Measurements from ENCODE around the gene RNF223. TPM values are rescaled to one million over a fixed set of nuclear protein-coding genes. Genes with fewer than 3 reads are reported as not detected.

RNF223 gene
- total RNA-seq (2014; rRNA removed; shearing (Covaris generic)) (not detected in 2 replicates), polyA plus RNA-seq (2016; fragmentation: Nextera tagmentation; extraction: Ambion mirVana) (not detected in 2 replicates)

DNA sequence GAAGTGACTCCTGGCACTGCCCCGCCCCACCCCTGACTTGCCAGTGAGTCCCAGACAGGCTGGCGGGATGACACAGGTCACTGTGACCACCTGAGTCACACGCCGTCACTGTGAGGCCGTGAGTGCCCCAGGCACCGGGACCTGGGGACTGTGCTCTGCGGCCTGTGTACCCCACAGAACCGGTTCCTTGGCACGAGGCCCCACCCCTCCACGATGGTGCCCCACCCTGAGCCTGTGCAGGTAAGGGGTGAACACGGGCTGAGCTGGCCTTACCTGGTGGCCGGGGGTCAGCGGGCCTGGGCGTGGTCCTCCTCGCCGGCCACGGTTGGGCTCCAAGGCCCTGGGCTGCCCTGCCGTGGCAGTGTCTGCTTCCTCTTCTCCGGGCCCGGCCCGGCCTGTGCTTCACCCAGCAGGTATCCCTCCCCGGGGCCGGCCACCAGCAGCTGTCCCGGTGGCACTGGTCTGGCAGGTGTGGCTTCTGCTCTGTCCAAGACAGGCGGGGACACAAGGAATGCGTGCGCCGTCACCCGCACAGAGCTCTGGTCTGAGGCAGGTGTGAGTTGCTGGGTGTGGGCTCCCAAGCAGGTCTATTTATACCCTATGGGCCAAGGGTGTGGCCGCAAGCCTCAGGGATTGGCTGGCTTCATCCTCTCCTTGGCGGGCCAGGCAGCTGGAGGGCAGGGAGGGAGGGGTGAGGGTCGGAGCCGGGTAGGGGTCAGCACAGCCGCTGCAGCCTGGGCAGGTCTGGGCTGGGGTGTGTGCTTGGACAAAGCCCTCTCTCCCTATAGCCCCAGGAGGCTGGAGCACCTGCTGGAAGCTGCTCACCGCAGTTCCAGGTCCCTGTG, at the start of gene RNF223:
TSS of gene RNF223 (minus strand) at position 564 of the 845 bp plus-strand sequence. CDS start 1,740 bp downstream, outside the sequence.
- 70 to 71% methylated on average over 23 to 33 of the region's 35 CpGs for WGBS, 2 experiments (ENCODE audit: low coverage in 1 of 2, low lambda C conversion rate in 2 of 2, missing lambda C conversion rate in 2 of 2)
- H3K36me3 ChIP-seq (ENCODE audit: low read depth): no peaks in the 10 kb centered on the region
- in situ Hi-C loops (cut with MboI): no loop called here
- H3K9me3 ChIP-seq (ENCODE audit: low read depth): no peaks in the 10 kb centered on the region
- TF ChIP-seq EZH2phosphoT487 (IDR thresholded peaks at IDR 0.05; ENCODE audit: insufficient read depth, low read depth) (no peak), EZH2 (IDR thresholded peaks at IDR 0.05; ENCODE audit: insufficient read depth, poor library complexity, severe bottlenecking) (no peak)
- H3K4me2 ChIP-seq (ENCODE audit: unreplicated experiment): no peak within 1 kb of the TSS
- no peaks in the 10 kb centered on the region for H3F3A ChIP-seq (ENCODE audit: insufficient read depth)
- no peaks in the 10 kb centered on the region for H4K20me1 ChIP-seq (ENCODE audit: insufficient read depth)
- H3K9ac ChIP-seq: no peak within 1 kb of the TSS
- no peaks in the 10 kb centered on the region for H3K79me2 ChIP-seq (ENCODE audit: insufficient read depth)
- no peak within 1 kb of the TSS for H3K27ac ChIP-seq
- H3K27me3 ChIP-seq (replicated peaks; ENCODE audit: insufficient read depth): no peaks in the 10 kb centered on the region
- H2AFZ ChIP-seq: no peak within 1 kb of the TSS
- H3K4me3 ChIP-seq: no peak within 1 kb of the TSS
- no peak for DNase-seq
- no peaks in the 10 kb centered on the region for H3K4me1 ChIP-seq (ENCODE audit: insufficient read depth)
- no peaks in the 10 kb centered on the region for H3K9me2 ChIP-seq (ENCODE audit: insufficient read depth)

DNA sequence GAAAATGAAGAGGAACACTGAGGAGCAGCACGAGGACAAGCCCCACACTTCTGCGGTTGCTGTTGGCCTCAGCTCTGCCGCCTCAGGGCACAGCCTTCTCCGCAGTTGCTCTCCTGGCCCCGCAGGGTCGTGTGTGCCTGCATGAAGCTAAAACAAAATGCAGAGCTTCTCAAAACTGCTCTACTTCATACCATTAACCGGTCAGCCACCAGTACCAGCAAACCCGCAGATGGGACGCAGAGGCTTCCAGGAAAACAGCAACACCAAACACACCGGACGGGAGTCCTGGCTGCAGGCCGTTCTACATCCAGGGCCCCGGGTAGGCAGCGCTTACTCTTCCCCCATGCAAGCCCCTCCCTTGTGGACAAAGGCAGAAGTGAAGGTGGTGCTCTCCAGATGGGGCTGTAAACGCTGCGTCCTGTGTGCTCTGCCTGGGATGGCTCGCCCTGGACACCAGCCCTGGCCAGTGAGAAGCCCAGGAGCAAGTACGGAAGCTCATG, 48.9 kb upstream of the RNF223 start:
- no peaks in the 10 kb centered on the region for H4K20me1 ChIP-seq (ENCODE audit: insufficient read depth)
- H3K27ac ChIP-seq: no peak overlapping the region
- in situ Hi-C loops (cut with MboI): no loop called here
- TF ChIP-seq EZH2 (IDR thresholded peaks at IDR 0.05; ENCODE audit: insufficient read depth, poor library complexity, severe bottlenecking) (no peak), EZH2phosphoT487 (IDR thresholded peaks at IDR 0.05; ENCODE audit: insufficient read depth, low read depth) (no peak)
- H3K9ac ChIP-seq: no peak overlapping the region
- no peaks in the 10 kb centered on the region for H3K27me3 ChIP-seq (replicated peaks; ENCODE audit: insufficient read depth)
- H3F3A ChIP-seq (ENCODE audit: insufficient read depth): no peaks in the 10 kb centered on the region
- H3K79me2 ChIP-seq (ENCODE audit: insufficient read depth): no peaks in the 10 kb centered on the region
- H2AFZ ChIP-seq: no peak overlapping the region
- DNase-seq: peak; percentile 43
- no peaks in the 10 kb centered on the region for H3K9me2 ChIP-seq (ENCODE audit: insufficient read depth)
- H3K36me3 ChIP-seq (ENCODE audit: low read depth): no peaks in the 10 kb centered on the region
- H3K9me3 ChIP-seq (ENCODE audit: low read depth): no peaks in the 10 kb centered on the region
- no peak overlapping the region for H3K4me3 ChIP-seq
- 22% methylated on average over 18 of the region's 18 CpGs for WGBS, 2 experiments (ENCODE audit: low coverage in 1 of 2, low lambda C conversion rate in 2 of 2, missing lambda C conversion rate in 2 of 2)
- H3K4me2 ChIP-seq (ENCODE audit: unreplicated experiment): no peak overlapping the region
- H3K4me1 ChIP-seq (ENCODE audit: insufficient read depth): no peaks in the 10 kb centered on the region

DNA sequence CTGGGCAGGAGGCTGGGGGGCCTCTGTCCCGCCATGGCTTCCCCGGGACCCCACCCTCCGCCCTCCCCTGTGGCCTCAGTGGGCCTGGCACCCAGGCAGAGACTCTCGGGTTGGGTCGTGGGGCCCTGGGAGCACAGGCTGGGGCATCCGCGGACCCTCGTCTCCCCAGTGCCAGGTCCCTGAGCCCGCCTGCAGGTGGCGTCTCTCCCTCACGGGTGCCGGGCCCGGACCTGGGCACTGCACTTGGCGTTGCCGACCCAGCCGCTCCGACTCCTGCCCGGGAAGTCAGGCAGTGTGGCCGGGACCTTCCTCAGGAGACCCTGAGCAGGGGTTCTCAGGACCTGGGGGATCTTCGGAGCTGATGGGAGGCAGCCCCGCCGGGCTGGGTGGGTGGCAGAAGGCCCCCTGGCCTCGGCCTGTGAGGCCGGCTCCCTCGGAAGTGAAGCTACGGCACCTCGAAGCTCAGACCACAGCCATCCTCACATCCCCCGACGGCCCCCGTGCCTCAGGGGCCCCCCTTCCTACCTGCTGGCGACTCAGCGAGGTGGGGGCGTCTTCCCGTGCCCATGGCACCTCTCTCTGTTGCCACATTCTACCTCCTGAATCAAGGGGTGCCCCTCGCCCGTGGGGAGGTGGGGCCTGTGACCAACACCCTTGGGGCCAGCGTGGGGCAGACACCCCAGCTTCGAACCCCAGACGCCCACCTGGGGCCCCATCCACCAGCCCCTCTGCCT, 48.1 kb upstream of the RNF223 start:
- Histone ChIP-seq H3K9me2 (ENCODE audit: insufficient read depth) (no peaks in the 10 kb centered on the region), H3K4me1 (ENCODE audit: insufficient read depth) (no peaks in the 10 kb centered on the region), H3K27me3 (replicated peaks; ENCODE audit: insufficient read depth) (no peaks in the 10 kb centered on the region), H3K4me2 (ENCODE audit: unreplicated experiment) (peak overlapping the region; percentile 53), H3K9me3 (ENCODE audit: low read depth) (no peaks in the 10 kb centered on the region), H3K27ac (no peak overlapping the region), H3K36me3 (ENCODE audit: low read depth) (no peaks in the 10 kb centered on the region), H3K79me2 (ENCODE audit: insufficient read depth) (no peaks in the 10 kb centered on the region), H4K20me1 (ENCODE audit: insufficient read depth) (no peaks in the 10 kb centered on the region), H2AFZ (peak overlapping the region; percentile 71), H3K4me3 (peak overlapping the region; percentile 56; the same call in 1 of the 2 replicates), H3K9ac (no peak overlapping the region), H3F3A (ENCODE audit: insufficient read depth) (no peaks in the 10 kb centered on the region)
- in situ Hi-C loops (cut with MboI): no loop called here
- peak; percentile 89 for DNase-seq
- no peak for TF ChIP-seq EZH2 (IDR thresholded peaks at IDR 0.05; ENCODE audit: insufficient read depth, poor library complexity, severe bottlenecking)
- TF ChIP-seq EZH2phosphoT487 (IDR thresholded peaks at IDR 0.05; ENCODE audit: insufficient read depth, low read depth): no peak
- 2 to 9% methylated on average over 22 to 28 of the region's 39 CpGs for WGBS, 2 experiments (ENCODE audit: low coverage in 1 of 2, low lambda C conversion rate in 2 of 2, missing lambda C conversion rate in 2 of 2)

DNA sequence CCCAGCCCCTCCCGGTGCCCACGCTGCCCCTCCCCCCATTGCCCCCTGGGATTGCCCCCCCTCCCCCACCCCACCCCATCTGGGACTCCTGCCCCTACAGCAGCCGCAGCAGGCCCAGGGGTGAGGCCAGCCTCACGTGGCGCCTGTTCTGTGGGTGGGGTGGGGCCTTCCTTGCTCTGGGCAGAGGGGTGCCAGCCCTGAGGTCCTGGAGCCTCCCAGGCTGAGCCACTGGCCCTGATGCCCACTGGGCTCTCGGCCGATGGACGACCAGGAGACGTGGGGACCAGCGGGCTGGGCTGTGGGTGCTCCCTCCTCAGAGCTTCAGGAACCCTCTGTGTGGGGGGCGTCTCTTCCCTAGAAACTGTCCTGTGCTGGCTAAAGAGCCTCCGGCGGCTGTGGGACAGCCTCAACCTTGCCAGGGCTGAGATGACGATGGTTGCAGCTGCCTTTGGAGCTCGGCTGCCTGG, 47.5 kb upstream of the RNF223 start:
- WGBS, 2 experiments (ENCODE audit: low coverage in 1 of 2, low lambda C conversion rate in 2 of 2, missing lambda C conversion rate in 2 of 2): 30 to 36% methylated on average over 11 to 13 of the region's 15 CpGs
- H3K4me2 ChIP-seq (ENCODE audit: unreplicated experiment): peak overlapping the region; percentile 53

More for the DNA sequence above, 47.5 kb upstream of the RNF223 start:
- Histone ChIP-seq H3F3A (ENCODE audit: insufficient read depth) (no peaks in the 10 kb centered on the region), H3K4me3 (peak overlapping the region; percentile 56; the same call in 1 of the 2 replicates), H3K4me1 (ENCODE audit: insufficient read depth) (no peaks in the 10 kb centered on the region), H3K27me3 (replicated peaks; ENCODE audit: insufficient read depth) (no peaks in the 10 kb centered on the region), H4K20me1 (ENCODE audit: insufficient read depth) (no peaks in the 10 kb centered on the region), H2AFZ (peak overlapping the region; percentile 71; the same call in 1 of the 2 replicates), H3K9me3 (ENCODE audit: low read depth) (no peaks in the 10 kb centered on the region), H3K9ac (no peak overlapping the region), H3K9me2 (ENCODE audit: insufficient read depth) (no peaks in the 10 kb centered on the region), H3K27ac (no peak overlapping the region), H3K79me2 (ENCODE audit: insufficient read depth) (no peaks in the 10 kb centered on the region), H3K36me3 (ENCODE audit: low read depth) (no peaks in the 10 kb centered on the region)
- TF ChIP-seq EZH2phosphoT487 (IDR thresholded peaks at IDR 0.05; ENCODE audit: insufficient read depth, low read depth): no peak
- no peak for TF ChIP-seq EZH2 (IDR thresholded peaks at IDR 0.05; ENCODE audit: insufficient read depth, poor library complexity, severe bottlenecking)
- DNase-seq: no peak
- in situ Hi-C loops (cut with MboI): no loop called here
